ENCODE measurements around the gene HS1BP3. TPM values are rescaled to one million over a fixed set of nuclear protein-coding genes. Genes with fewer than 3 reads are reported as not detected.
A peak's percentile ranks its signal among the peaks of the same experiment; 100 is the strongest.

The HS1BP3 gene
- total and polyA plus RNA-seq, 7 experiments from 2014 or later, result 12.0 to 19.0 (median 17.3) TPM

GRCh38 chr2:20664071-20664390, 13.1 kb upstream of the HS1BP3 start:
- Mint-ChIP-seq H3K9me3 (peaks cover 0 to 1% (median 0%) of the 10 kb centered on the region in 11 donors), H3K36me3 (no peaks in the 10 kb centered on the region), H3K4me3 (peak overlapping the region in 2 of 10 donors; percentile 86 to 91), H3K27me3 (peaks cover 59 to 86% (median 66%) of the 10 kb centered on the region in 5 donors), H3K4me1 (peaks cover 6 to 23% (median 14%) of the 10 kb centered on the region in 7 donors), H3K27ac (no peak overlapping the region)
- POLR2A ChIA-PET, result no interaction called here
- H3K36me3 ChIP-seq (ENCODE audit: control insufficient read depth in 2 of 3, insufficient read depth in 3 of 3, low read length in 3 of 3), result no peaks in the 10 kb centered on the region
- no peak for DNase-seq
- intact Hi-C loops (cut with micrococcal nuclease), result loop anchor here (5.0 to 10.0 kb wide), 2 partner anchors 651 to 653 kb away; no protein-coding TSS in a partner anchor
- no peak for ATAC-seq
- no peaks in the 10 kb centered on the region for H3K9me3 ChIP-seq (ENCODE audit: control insufficient read depth in 2 of 3, low read length in 3 of 3)
- H3K4me3 ChIP-seq (ENCODE audit: low read length), result no peak overlapping the region
- no peak overlapping the region for H3K27ac ChIP-seq (ENCODE audit: low read depth, low read length)
- H3K27me3 ChIP-seq (ENCODE audit: control insufficient read depth in 2 of 2, insufficient read depth in 2 of 2, low read length in 2 of 2), result peaks cover 10 to 20% of the 10 kb centered on the region in 2 donors
- H3K4me1 ChIP-seq (ENCODE audit: control insufficient read depth in 2 of 2, insufficient read depth in 2 of 2, low read length in 2 of 2), result peaks cover 0 to 6% of the 10 kb centered on the region in 2 donors
- CTCF ChIA-PET, result interaction anchor here (0.7 to 2.1 kb wide), 3 partner anchors 9 to 301 kb away, joined by 4 to 6 read pairs (median 5); partner anchors contain the start of gene HS1BP3

- H3K27me3 ChIP-seq (ENCODE audit: control insufficient read depth in 2 of 2, insufficient read depth in 2 of 2, low read length in 2 of 2), result peaks cover 10 to 15% of the 10 kb centered on the region in 2 donors
- no peak overlapping the region for H3K4me3 ChIP-seq (ENCODE audit: low read length)
- no peaks in the 10 kb centered on the region for H3K9me3 ChIP-seq (ENCODE audit: control insufficient read depth in 2 of 3, low read length in 3 of 3)
- intact Hi-C loops (cut with micrococcal nuclease), result loop anchor here (5.0 to 10.0 kb wide), 2 partner anchors 651 to 654 kb away; no protein-coding TSS in a partner anchor
- Mint-ChIP-seq H3K4me1 (peaks cover 6 to 23% (median 14%) of the 10 kb centered on the region in 7 donors), H3K9me3 (peaks cover 0 to 1% (median 0%) of the 10 kb centered on the region in 11 donors), H3K4me3 (no peak overlapping the region), H3K27me3 (peaks cover 63 to 83% (median 67%) of the 10 kb centered on the region in 5 donors), H3K36me3 (no peaks in the 10 kb centered on the region), H3K27ac (no peak overlapping the region)
- DNase-seq, result no peak
- H3K36me3 ChIP-seq (ENCODE audit: control insufficient read depth in 2 of 3, insufficient read depth in 3 of 3, low read length in 3 of 3), result no peaks in the 10 kb centered on the region
- peaks cover 0 to 6% of the 10 kb centered on the region in 2 donors for H3K4me1 ChIP-seq (ENCODE audit: control insufficient read depth in 2 of 2, insufficient read depth in 2 of 2, low read length in 2 of 2)
- CTCF ChIA-PET, result interaction anchor here (0.6 to 4.0 kb wide), 5 partner anchors 12 to 321 kb away, joined by 3 to 37 read pairs (median 3); partner anchors contain the start of gene HS1BP3
- POLR2A ChIA-PET, result no interaction called here
- no peak for ATAC-seq
- H3K27ac ChIP-seq (ENCODE audit: low read depth, low read length), result no peak overlapping the region
These were observed 12.5 kb upstream of the HS1BP3 start for GRCh38 chr2:20663196-20664070.

GRCh38 chr2:20662308-20662937, 11.5 kb upstream of the HS1BP3 start:
- H3K27ac Mint-ChIP-seq, result no peak overlapping the region

GRCh38 chr2:20661421-20662307, 10.8 kb upstream of the HS1BP3 start:
- Histone ChIP-seq H3K4me3 (ENCODE audit: low read length) (no peak overlapping the region), H3K27ac (ENCODE audit: low read depth, low read length) (no peak overlapping the region), H3K4me1 (ENCODE audit: control insufficient read depth in 2 of 2, insufficient read depth in 2 of 2, low read length in 2 of 2) (no peaks in the 10 kb centered on the region), H3K9me3 (ENCODE audit: control insufficient read depth in 2 of 3, low read length in 3 of 3) (no peaks in the 10 kb centered on the region), H3K36me3 (ENCODE audit: control insufficient read depth in 2 of 3, insufficient read depth in 3 of 3, low read length in 3 of 3) (no peaks in the 10 kb centered on the region), H3K27me3 (ENCODE audit: control insufficient read depth in 2 of 2, insufficient read depth in 2 of 2, low read length in 2 of 2) (peaks cover 5 to 7% of the 10 kb centered on the region in 2 donors)
- ChIA-PET CTCF (interaction anchor here (0.6 to 4.2 kb wide), 14 partner anchors 12 to 318 kb away, joined by 3 to 48 read pairs (median 4); partner anchors contain the start of gene HS1BP3), POLR2A (interaction anchor here (1.1 kb wide), 1 partner anchor 215 kb away, joined by 6 read pairs; the partner anchor contains the start of gene RHOB)
- ATAC-seq (peak; percentile 88), DNase-seq (peak in 8 of 9 donors; percentile 35 to 71 (median 62))
- H3K4me1 Mint-ChIP-seq, result peaks cover 2 to 17% (median 8%) of the 10 kb centered on the region in 7 donors
- intact Hi-C loops (cut with micrococcal nuclease), result loop anchor here (1.0 to 10.0 kb wide), 4 partner anchors 302 to 656 kb away; no protein-coding TSS in a partner anchor
- H3K9me3 Mint-ChIP-seq, result no peaks in the 10 kb centered on the region
- no peaks in the 10 kb centered on the region for H3K36me3 Mint-ChIP-seq
- peaks cover 54 to 82% (median 61%) of the 10 kb centered on the region in 5 donors for H3K27me3 Mint-ChIP-seq
- H3K27ac Mint-ChIP-seq, result no peak overlapping the region
- no peak overlapping the region for H3K4me3 Mint-ChIP-seq

More at GRCh38 chr2:20662308-20662937, 11.5 kb upstream of the HS1BP3 start:
- no peaks in the 10 kb centered on the region for H3K9me3 Mint-ChIP-seq
- ChIA-PET POLR2A (no interaction called here), CTCF (interaction anchor here (1.1 to 4.2 kb wide), 11 partner anchors 12 to 318 kb away, joined by 3 to 48 read pairs (median 5); partner anchors contain the start of gene HS1BP3)
- Histone ChIP-seq H3K4me3 (ENCODE audit: low read length) (no peak overlapping the region), H3K27me3 (ENCODE audit: control insufficient read depth in 2 of 2, insufficient read depth in 2 of 2, low read length in 2 of 2) (peaks cover 5 to 7% of the 10 kb centered on the region in 2 donors), H3K4me1 (ENCODE audit: control insufficient read depth in 2 of 2, insufficient read depth in 2 of 2, low read length in 2 of 2) (peaks cover 0 to 1% of the 10 kb centered on the region in 2 donors), H3K9me3 (ENCODE audit: control insufficient read depth in 2 of 3, low read length in 3 of 3) (no peaks in the 10 kb centered on the region), H3K27ac (ENCODE audit: low read depth, low read length) (no peak overlapping the region), H3K36me3 (ENCODE audit: control insufficient read depth in 2 of 3, insufficient read depth in 3 of 3, low read length in 3 of 3) (no peaks in the 10 kb centered on the region)
- no peak overlapping the region for H3K4me3 Mint-ChIP-seq
- no peaks in the 10 kb centered on the region for H3K36me3 Mint-ChIP-seq
- H3K27me3 Mint-ChIP-seq, result peaks cover 54 to 78% (median 61%) of the 10 kb centered on the region in 5 donors
- intact Hi-C loops (cut with micrococcal nuclease), result loop anchor here (5.0 to 10.0 kb wide), 2 partner anchors 652 to 655 kb away; no protein-coding TSS in a partner anchor
- DNase-seq, result no peak
- no peak for ATAC-seq
- peaks cover 2 to 17% (median 8%) of the 10 kb centered on the region in 7 donors for H3K4me1 Mint-ChIP-seq

GRCh38 chr2:20660506-20661420, 9.9 kb upstream of the HS1BP3 start:
- intact Hi-C loops (cut with micrococcal nuclease), result loop anchor here (1.0 to 10.0 kb wide), 4 partner anchors 303 to 657 kb away; no protein-coding TSS in a partner anchor
- POLR2A ChIA-PET, result interaction anchor here (1.1 kb wide), 1 partner anchor 214 kb away, joined by 6 read pairs; the partner anchor contains the start of gene RHOB
- Mint-ChIP-seq H3K9me3 (no peaks in the 10 kb centered on the region), H3K27ac (no peak overlapping the region), H3K4me1 (peaks cover 0 to 10% (median 4%) of the 10 kb centered on the region in 7 donors), H3K27me3 (peaks cover 48 to 77% (median 57%) of the 10 kb centered on the region in 5 donors), H3K4me3 (no peak overlapping the region), H3K36me3 (no peaks in the 10 kb centered on the region)
- Histone ChIP-seq H3K4me1 (ENCODE audit: control insufficient read depth in 2 of 2, insufficient read depth in 2 of 2, low read length in 2 of 2) (no peaks in the 10 kb centered on the region), H3K36me3 (ENCODE audit: control insufficient read depth in 2 of 3, insufficient read depth in 3 of 3, low read length in 3 of 3) (no peaks in the 10 kb centered on the region), H3K27ac (ENCODE audit: low read depth, low read length) (no peak overlapping the region), H3K4me3 (ENCODE audit: low read length) (no peak overlapping the region), H3K27me3 (ENCODE audit: control insufficient read depth in 2 of 2, insufficient read depth in 2 of 2, low read length in 2 of 2) (peaks cover 5 to 7% of the 10 kb centered on the region in 2 donors), H3K9me3 (ENCODE audit: control insufficient read depth in 2 of 3, low read length in 3 of 3) (no peaks in the 10 kb centered on the region)
- no peak for DNase-seq
- CTCF ChIA-PET, result interaction anchor here (0.6 to 4.2 kb wide), 16 partner anchors 11 to 319 kb away, joined by 3 to 48 read pairs (median 4); partner anchors contain the start of gene HS1BP3
- no peak for ATAC-seq
